ENCODE data around the gene C2.

C2 gene

DNA sequence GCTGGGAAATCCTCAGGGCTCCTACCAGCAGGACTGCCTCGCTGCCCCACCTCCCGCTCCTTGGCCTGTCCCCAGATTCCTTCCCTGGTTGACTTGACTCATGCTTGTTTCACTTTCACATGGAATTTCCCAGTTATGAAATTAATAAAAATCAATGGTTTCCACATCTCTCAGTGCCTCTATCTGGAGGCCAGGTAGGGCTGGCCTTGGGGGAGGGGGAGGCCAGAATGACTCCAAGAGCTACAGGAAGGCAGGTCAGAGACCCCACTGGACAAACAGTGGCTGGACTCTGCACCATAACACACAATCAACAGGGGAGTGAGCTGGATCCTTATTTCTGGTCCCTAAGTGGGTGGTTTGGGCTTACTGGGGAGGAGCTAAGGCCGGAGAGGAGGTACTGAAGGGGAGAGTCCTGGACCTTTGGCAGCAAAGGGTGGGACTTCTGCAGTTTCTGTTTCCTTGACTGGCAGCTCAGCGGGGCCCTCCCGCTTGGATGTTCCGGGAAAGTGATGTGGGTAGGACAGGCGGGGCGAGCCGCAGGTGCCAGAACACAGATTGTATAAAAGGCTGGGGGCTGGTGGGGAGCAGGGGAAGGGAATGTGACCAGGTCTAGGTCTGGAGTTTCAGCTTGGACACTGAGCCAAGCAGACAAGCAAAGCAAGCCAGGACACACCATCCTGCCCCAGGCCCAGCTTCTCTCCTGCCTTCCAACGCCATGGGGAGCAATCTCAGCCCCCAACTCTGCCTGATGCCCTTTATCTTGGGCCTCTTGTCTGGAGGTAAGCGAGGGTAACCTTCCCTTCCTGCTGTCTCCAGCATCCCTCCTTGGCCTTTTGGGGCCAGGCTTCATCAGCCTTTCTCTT is 18.2 kb downstream of the C2 start, which contains the start of gene CFB:
Gene CFB (plus strand): TSS at position 589 of the 863 bp plus-strand sequence. CDS start 127 bp downstream, at position 716.
- Histone ChIP-seq H3K27ac (no peak within 1 kb of the TSS), H3K4me1 (ENCODE audit: control insufficient read depth in 1 of 2, insufficient read depth in 1 of 2, low read depth in 1 of 2, low read length in 1 of 2) (no peaks in the 10 kb centered on the region), H3K27me3 (peaks cover 57% of the 10 kb centered on the region), H3K9me3 (no peaks in the 10 kb centered on the region), H3K36me3 (peaks cover 1% of the 10 kb centered on the region), H3K4me3 (ENCODE audit: low read depth in 1 of 2, low read length in 1 of 2) (no peak within 1 kb of the TSS)
- TF ChIP-seq, protein P1, sequence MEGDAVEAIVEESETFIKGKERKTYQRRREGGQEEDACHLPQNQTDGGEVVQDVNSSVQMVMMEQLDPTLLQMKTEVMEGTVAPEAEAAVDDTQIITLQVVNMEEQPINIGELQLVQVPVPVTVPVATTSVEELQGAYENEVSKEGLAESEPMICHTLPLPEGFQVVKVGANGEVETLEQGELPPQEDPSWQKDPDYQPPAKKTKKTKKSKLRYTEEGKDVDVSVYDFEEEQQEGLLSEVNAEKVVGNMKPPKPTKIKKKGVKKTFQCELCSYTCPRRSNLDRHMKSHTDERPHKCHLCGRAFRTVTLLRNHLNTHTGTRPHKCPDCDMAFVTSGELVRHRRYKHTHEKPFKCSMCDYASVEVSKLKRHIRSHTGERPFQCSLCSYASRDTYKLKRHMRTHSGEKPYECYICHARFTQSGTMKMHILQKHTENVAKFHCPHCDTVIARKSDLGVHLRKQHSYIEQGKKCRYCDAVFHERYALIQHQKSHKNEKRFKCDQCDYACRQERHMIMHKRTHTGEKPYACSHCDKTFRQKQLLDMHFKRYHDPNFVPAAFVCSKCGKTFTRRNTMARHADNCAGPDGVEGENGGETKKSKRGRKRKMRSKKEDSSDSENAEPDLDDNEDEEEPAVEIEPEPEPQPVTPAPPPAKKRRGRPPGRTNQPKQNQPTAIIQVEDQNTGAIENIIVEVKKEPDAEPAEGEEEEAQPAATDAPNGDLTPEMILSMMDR (IDR thresholded peaks at IDR 0.05), result no peak

DNA sequence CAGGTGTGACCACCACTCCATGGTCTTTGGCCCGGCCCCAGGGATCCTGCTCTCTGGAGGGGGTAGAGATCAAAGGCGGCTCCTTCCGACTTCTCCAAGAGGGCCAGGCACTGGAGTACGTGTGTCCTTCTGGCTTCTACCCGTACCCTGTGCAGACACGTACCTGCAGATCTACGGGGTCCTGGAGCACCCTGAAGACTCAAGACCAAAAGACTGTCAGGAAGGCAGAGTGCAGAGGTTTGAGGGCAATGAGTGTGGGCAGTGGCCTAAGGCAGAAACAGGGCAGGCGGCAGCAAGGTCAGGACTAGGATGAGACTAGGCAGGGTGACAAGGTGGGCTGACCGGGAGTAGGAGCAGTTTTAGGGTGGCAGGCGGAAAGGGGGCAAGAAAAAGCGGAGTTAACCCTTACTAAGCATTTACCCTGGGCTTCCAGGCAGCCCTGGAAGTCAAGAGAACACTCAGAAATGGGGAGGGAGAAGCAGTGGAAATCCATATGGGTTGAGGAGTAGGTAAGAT is 18.9 kb downstream of the C2 start:
- Histone ChIP-seq H3K27me3 (peaks cover 57% of the 10 kb centered on the region), H3K27ac (no peak overlapping the region), H3K4me1 (ENCODE audit: control insufficient read depth in 1 of 2, insufficient read depth in 1 of 2, low read depth in 1 of 2, low read length in 1 of 2) (no peaks in the 10 kb centered on the region), H3K9me3 (no peaks in the 10 kb centered on the region), H3K36me3 (peaks cover 8% of the 10 kb centered on the region), H3K4me3 (ENCODE audit: low read depth in 1 of 2, low read length in 1 of 2) (no peak overlapping the region)
- TF ChIP-seq, protein P1 (IDR thresholded peaks at IDR 0.05), result no peak

GRCh38 chr6:31947070-31947675 is 19.7 kb downstream of the C2 start:
- no peaks in the 10 kb centered on the region for H3K4me1 ChIP-seq (ENCODE audit: control insufficient read depth in 1 of 2, insufficient read depth in 1 of 2, low read depth in 1 of 2, low read length in 1 of 2)
- no peak overlapping the region for H3K27ac ChIP-seq
- no peaks in the 10 kb centered on the region for H3K9me3 ChIP-seq
- peaks cover 15% of the 10 kb centered on the region for H3K36me3 ChIP-seq
- no peak overlapping the region for H3K4me3 ChIP-seq (ENCODE audit: low read depth in 1 of 2, low read length in 1 of 2)
- TF ChIP-seq, protein P1 (IDR thresholded peaks at IDR 0.05), result no peak
- H3K27me3 ChIP-seq, result peaks cover 57% of the 10 kb centered on the region

GRCh38 chr6:31947864-31948263 is 20.3 kb downstream of the C2 start:
- Histone ChIP-seq H3K4me1 (ENCODE audit: control insufficient read depth in 1 of 2, insufficient read depth in 1 of 2, low read depth in 1 of 2, low read length in 1 of 2) (no peaks in the 10 kb centered on the region), H3K4me3 (ENCODE audit: low read depth in 1 of 2, low read length in 1 of 2) (no peak overlapping the region), H3K27me3 (peaks cover 50% of the 10 kb centered on the region), H3K27ac (no peak overlapping the region), H3K9me3 (no peaks in the 10 kb centered on the region), H3K36me3 (peaks cover 22% of the 10 kb centered on the region)
- TF ChIP-seq, protein P1 (IDR thresholded peaks at IDR 0.05), result no peak

- H3K27me3 ChIP-seq, result peaks cover 46% of the 10 kb centered on the region
- no peak overlapping the region for H3K27ac ChIP-seq
- H3K4me1 ChIP-seq (ENCODE audit: control insufficient read depth in 1 of 2, insufficient read depth in 1 of 2, low read depth in 1 of 2, low read length in 1 of 2), result no peaks in the 10 kb centered on the region
- peaks cover 27% of the 10 kb centered on the region for H3K36me3 ChIP-seq
- no peaks in the 10 kb centered on the region for H3K9me3 ChIP-seq
- TF ChIP-seq, protein P1 (IDR thresholded peaks at IDR 0.05), result no peak
- no peak overlapping the region for H3K4me3 ChIP-seq (ENCODE audit: low read depth in 1 of 2, low read length in 1 of 2)
These were observed 20.8 kb downstream of the C2 start for GRCh38 chr6:31948306-31948705.

Data from neutrophil (primary cell).